GM19193 (cell line): ENCODE measurements around the gene MAP4K4.

ENCODE experiments used
- POLR2A ChIP-seq: IDR thresholded peaks from 4 replicates; pipeline ENCODE4 v1.6.1; 2011; ENCODE audit not compliant: insufficient read depth, insufficient read length; ENCODE audit errors: extremely low read depth

Gene MAP4K4

DNA sequence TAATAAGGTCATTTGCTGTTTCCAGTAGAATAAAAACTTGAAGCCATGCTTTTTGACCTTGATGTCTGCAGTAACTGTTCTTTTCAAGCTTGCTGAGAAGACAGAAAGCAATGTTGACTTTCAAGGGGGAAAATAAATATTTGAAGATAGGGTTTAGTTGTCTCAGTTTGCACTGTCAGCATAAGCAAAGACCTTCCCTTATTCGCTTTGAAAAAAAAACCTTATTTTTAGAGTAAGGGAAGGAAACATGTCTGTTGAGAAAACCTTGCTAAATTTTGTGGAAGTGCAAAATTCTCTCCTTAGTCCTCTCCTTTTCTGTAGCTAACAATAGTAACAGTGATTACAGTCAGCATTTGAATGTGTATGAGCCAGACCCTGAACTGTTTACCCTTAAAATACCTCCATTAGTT lies 43.1 kb downstream of the MAP4K4 start:
- no peak for TF ChIP-seq POLR2A

DNA sequence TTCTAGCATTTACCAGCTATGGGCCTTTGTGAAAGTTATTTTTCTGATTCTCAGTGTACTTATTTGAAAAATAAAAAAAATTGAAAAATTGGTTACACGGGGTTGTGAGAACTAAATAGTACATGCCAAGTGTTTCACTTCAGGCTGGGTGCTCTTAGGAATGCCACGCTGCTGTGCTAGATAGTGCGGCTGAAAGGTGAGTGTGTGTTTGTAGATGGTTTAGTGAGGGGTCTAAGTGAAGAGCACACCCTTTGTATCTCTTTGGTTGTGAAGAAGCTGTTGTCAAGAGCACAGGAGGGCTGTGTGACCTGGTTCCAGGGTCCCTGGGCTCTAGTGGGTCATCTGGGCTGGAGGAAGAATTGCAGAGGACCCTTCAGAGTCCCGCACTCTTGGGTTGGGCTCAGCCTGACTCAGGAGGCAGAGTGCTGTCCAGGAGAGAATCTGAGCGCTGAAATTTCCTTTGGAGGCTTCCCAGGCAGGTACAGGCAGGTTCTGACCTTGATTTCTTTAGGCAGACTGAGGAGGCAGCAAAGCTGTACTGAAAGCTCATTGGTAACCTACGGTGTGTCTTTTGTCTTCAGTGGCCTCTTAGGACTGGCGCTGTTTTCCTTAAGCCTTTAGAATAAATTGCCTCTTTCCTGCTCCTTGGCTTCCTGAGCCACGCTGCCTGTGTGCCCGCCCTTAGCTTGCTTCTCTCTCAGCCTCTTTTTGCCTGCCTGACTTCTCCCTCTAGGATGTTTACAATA lies 44.4 kb downstream of the MAP4K4 start:
- no peak for TF ChIP-seq POLR2A

DNA sequence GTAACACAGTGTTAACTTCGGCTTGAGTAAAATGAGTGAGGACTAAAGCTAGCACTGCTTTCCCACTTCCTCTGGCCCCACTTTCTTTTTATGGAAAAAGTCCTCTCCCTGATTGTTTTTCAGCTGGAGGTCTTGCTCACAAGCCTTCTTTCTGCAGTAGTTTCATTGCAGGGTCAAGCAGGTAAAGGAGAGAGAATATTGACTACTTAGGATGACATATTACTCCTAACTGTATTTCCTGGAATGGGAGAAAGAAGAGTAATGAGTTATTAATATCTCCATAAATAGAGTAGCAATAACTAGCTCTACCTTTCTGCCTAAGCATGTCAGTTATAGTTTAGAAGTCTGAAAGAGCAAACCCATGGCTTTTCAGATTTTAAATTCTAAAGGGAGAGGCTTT lies 45.0 kb downstream of the MAP4K4 start:
- no peak for TF ChIP-seq POLR2A

DNA sequence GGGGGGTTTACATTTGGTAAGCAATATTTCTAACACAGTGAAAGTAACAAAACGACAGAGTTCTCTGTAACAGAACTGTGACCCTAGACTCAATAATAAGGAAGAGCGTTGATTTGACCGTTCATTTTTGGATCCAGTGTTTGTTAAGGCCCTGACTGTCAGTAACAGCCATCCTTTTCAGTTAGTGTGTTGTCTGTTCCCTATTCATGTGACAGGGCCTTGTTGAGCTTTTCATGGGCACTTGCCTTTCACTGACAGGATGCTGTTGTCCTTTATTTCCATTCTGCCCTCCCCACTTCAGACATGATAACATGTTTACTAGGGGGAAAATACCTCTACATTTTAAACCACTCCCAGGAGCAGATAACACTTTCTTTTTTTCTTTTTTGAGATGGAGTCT lies 45.8 kb downstream of the MAP4K4 start:
- no peak for TF ChIP-seq POLR2A

DNA sequence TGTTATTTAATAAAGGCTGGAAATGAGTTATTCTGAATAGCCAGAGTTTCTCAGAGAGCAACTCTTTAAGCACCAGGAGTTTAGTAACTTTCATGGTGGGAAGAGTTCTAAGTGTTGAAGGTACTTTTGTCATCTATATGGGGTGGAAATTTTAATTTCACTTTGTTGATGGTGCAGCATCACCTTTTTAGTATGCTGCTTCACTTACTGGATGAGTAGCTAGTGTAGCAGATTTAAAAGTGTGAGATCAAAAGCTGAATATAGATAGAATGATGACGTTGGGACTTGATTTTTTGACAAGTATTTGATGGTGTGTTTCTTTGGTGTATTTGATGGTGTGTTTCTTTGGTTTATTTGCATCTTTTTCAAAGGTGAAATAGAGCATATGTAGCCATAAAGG lies 47.3 kb downstream of the MAP4K4 start:
- no peak for TF ChIP-seq POLR2A

DNA sequence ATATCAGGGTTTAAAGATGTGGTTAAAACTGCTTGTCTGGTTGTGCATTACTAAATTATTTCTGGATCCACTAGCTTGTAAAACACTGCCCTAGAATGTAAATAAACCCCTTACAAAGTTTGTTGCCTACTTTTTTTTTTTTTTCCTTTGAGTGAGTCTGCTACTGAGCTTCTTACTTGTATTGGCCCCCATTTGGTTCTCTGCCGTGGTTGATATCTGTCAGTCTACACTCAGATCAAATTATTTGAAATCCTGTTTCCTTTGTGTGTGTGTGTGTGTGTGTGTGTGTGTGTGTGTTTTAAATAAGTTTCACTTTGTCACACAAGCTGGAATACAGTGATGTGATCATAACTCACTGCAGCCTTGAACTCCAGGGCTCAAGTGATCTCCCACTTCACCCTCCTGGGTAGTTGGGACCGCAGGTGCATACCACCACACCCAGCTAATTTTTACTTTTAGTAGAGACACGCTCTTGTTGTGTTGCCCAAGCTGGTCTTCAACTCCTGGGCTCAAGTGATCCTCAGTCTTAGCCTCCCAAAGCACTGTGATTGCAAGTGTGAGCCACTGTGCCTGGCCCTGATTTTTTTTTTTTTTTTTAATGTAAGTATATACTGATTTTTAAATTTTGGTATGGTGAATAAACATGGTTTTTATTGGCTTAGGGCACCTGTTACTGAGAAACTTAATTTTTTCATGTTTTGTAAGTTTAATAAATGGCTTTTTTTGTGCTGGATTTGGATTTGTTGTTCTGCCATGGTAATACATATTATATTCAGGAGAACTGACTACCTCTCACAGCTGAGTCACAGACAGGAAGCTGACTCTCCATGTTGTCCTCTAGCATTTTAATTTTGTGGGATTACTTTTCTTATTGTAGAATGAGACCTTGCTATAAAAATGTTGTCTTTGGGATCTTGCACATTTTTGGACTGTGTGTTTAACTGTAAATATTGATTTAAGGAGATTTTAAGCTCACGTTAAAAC lies 48.5 kb downstream of the MAP4K4 start:
- no peak for TF ChIP-seq POLR2A

DNA sequence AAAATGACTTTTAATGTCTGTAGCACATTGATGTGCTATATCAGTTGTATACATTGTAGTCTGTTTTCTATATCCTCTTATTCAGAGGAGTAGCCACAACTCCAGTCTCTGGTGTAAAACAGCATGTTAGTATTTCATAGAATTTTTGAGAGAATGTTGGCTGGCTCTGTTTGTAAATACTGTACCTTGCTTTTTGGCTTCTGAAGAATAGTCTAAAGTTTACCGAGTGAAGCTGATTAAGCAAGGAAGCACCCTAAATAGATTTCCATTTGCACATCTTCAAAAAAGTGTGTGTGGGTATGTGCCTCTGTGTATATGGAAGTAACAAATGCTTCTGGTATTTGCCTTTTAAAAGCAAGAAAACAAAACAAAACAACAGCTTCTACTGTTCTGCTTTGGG lies 50.5 kb downstream of the MAP4K4 start:
- no peak for TF ChIP-seq POLR2A

DNA sequence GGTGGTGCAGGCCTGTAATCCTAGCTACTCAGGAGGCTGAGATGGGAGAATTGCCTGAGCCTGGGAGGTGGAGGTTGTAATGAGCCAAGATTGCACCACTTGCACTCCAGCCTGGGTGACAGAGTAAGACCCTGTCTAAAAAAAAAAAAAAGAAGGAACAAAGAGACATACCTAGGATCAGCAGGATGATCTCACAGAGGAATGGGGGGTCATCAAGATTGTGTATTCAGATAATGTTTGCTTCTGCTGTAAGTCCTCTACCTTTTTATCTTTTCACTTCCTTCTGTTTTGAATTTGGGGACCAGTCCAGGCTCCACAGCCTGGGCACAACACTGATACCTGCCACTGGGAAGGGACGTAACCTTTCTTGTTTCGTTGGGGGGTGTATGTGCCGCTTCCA lies 53.2 kb downstream of the MAP4K4 start:
- TF ChIP-seq POLR2A: no peak

DNA sequence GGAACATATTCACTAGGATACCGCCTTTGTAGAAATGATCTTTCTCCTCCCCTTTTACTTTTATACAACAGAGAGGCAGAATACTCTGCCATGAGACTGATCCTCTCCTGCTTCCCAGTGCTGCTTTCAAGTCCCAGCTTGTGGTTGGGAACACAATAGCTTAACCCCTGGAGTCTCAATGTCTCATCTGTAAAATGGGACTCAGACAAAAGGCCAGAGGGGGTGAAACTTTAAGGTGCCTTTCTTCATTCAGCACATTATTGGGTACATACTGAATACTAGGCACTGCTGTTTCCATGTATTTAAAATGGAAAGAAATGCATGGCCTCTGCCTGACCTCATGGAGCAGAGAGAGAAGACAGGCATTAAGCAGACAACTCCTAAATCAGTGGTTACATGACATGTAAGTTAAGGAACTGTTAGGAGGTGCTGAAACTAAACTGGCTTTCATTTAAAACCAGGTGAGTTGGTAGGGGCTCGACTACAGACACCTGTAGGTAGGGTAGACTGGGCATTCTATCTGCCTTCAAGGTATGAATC lies 53.8 kb downstream of the MAP4K4 start:
- no peak for TF ChIP-seq POLR2A

DNA sequence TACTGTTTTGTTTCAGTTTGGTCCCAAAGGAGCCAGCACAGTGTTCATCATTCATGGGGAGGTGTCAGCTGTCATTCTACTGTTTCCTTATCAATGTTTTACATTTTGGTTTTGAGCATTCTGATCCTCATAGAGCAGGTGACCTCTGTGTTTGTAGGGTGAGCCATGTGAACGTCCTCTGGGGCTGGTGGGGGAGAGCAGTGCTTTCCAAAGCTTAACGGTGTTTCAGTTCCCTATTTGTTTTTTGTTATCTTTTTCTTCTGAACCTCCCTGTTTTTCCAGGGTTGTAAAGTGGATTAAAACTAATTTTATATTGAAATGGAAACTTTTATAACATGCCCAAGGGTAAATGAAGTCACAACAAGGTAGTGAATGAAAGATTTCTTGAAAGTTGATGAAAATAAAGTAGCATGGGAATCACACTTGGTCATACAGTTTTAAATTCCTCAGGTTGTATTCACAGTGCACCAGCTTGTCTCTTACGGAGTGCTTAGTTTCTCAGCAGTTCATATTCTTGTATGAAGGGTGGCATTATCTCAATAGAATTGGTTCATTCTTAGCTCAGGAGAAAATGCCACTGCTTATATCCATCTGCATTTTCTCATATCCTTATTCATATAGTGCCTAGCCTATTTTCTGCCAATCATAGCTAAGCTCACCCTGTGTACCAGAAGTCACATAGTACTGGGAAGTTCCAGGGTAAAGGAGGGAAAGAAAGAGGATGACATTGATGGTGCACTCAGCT lies 54.5 kb downstream of the MAP4K4 start:
- no peak for TF ChIP-seq POLR2A

DNA sequence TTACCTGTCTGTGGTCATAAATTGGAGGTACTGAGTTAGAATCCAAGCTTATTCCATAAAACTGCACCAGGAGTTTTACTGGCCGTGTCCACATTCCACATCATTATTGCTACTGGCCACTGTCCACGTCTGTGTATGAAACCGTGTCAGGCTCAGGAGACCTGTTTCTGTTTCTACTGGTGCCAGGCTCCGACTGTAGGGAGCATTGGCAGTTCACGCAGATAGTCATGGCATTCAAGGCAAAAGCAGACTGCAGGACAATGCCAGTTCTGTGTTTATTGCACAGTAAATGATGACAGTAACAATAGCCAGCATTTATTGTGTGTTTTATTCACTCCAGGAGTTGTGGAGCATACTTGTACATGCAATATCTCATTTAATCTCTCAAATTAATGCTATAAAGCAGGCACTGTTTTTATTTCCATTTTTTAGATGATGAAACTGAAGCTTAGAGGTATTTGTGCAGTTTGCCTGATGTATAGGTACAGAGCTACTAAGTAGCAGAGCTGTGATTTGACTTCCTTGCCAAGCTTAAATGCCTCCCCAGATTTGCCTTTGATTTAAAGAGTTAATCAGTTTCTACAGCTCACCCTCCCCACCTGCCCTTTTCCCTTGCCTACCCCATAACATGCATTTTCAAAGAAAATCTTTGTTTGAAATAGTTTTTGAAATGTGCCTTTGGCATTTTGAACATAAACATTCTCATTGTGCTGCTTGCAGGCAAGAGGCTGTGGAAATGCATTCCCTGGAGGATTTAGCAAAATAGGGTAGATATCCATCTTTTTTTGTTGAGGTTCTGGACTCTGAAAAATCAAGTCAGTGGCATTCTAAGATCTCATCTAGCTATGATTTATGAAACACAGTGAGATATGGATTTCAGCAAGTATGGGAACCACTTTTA lies 55.5 kb downstream of the MAP4K4 start:
- TF ChIP-seq POLR2A: no peak

DNA sequence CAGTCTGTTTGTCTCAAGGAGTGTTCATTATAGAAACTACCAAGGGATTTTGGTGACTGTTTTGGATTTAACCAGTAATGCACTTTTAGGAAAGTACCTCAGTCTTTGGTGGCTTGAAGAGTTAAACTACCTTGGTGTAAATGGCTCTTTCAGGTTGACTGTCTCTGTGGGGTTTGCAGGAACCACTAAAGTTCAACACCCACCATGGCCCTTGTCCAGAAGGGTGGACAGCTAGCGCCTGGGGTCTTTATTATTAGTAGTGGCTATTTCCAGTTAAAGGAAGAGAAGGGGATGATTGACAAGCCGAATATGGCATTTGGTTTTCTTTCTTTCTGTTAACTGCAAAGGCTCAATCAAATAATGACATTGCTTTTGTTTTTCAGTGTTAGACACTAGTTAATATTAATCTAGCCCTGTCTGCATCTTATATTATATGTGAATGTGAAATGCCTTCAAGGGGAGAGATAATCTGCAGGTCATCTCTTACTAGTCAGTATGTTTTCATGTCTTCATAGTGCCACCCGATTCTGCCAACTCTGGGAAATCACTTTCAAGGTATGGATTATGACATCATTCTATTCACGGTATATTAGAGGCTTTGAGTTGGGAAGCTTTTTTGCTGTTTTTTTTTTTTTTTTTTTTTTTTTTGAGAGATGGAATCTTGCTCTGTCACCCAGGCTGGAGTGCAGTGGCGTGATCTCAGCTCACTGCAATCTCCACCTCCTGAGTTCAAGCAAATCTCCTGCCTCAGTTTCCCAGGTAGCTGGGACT lies 56.4 kb downstream of the MAP4K4 start:
- no peak for TF ChIP-seq POLR2A

DNA sequence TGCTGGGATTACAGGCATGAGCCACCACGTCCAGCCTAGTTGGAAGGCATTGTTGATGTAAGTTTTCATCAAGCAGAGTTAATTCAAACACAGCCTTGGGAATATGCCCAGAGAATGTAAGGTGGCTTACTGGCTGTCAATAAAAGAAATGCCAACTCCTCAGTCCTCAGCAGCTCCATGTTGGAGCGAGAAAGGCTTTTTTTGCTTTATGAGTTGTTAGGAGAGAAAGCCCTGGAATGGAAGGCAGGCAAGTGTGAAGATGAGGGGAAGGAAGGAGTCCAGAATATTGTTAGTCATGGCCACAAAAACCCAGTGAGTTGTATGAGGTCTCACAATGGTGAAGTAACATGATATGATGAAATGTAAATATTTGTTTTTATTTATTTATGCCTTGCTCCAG lies 57.1 kb downstream of the MAP4K4 start:
- no peak for TF ChIP-seq POLR2A
